HFFc6 (cell line): Measurements from ENCODE around the gene UBP1. TPM values are rescaled to one million over a fixed set of nuclear protein-coding genes. Genes with fewer than 3 reads are reported as not detected.
"Not testable (repeated sequence)": the region's sequence is repeated elsewhere in the genome, so short reads cannot be mapped to it uniquely, and the experiment has no call there.

ENCODE experiments used
- DNase-seq: peaks from one replicate; pipeline ENCODE4 v3.0.0-alpha.2; 2018
- H3K27ac Mint-ChIP-seq: 2 replicates; pipeline ENCODE4 v1.8.0; 2020; ENCODE audit warnings: mild to moderate bottlenecking, mixed read lengths
- H3K27me3 Mint-ChIP-seq: 2 replicates; pipeline ENCODE4 v1.8.0; 2021; ENCODE audit warnings: mild to moderate bottlenecking, moderate library complexity, mixed read lengths; ENCODE audit not compliant: insufficient read depth
- H3K36me3 Mint-ChIP-seq: 2 replicates; pipeline ENCODE4 v1.8.0; 2021; ENCODE audit warnings: low read depth, mixed read lengths
- H3K4me1 Mint-ChIP-seq: 2 replicates; pipeline ENCODE4 v1.8.0; 2020; ENCODE audit warnings: low read depth, mixed read lengths
- H3K4me3 Mint-ChIP-seq: 2 replicates; pipeline ENCODE4 v1.8.0; 2020; ENCODE audit warnings: mild to moderate bottlenecking, moderate library complexity, mixed read lengths
- H3K9me3 Mint-ChIP-seq: 2 replicates; pipeline ENCODE4 v1.8.0; 2020; ENCODE audit warnings: mild to moderate bottlenecking, mixed read lengths
- total RNA-seq, 6 experiments: library from RNA; stranded (reverse); fragmentation: NEBNext Ultra II Directional; extraction: Animal tissue kit (Norgen Biotek cat#: 25700); gene quantifications; 2 replicates in 1 of 6; 3 replicates in 5 of 6; pipeline ENCODE4 v1.2.3, GENCODE V29; 2021
- TF ChIP-seq, protein P1 (sequence below): fragments of 200-600 bp; sonication (generic); IDR thresholded peaks from 2 replicates; pipeline ENCODE4 v1.5.0; 2021; ENCODE audit warnings: antibody characterized with exemption, mild to moderate bottlenecking

UBP1 gene
- total RNA-seq, 6 experiments from 2014 or later = 62.0 to 69.0 (median 64.0) TPM

DNA sequence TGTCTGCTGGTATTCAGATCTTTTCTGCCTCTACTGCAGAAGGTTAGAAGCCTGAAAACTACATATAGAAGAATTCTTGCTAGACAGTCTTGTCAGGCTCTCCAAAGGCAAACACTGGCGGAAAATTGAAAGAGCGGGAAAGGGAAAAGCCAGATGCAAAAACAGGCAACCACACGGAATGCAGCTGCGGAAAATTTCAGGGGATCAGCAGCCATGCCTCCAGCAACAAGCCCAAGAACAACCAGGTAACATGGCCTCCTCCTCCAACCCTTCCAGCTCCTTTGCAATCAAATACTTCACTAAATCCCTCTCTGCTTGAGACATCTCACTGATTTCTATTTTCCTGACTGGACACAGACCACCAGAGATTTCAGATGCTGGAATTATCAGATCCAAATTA lies 9.6 kb downstream of the UBP1 start:
- Mint-ChIP-seq H3K27me3 (no peaks in the 10 kb centered on the region; the same call in 1 of the 2 replicates), H3K4me1 (peaks cover 86% of the 10 kb centered on the region), H3K4me3 (no peak overlapping the region), H3K9me3 (no peaks in the 10 kb centered on the region), H3K36me3 (no peaks in the 10 kb centered on the region), H3K27ac (no peak overlapping the region)
- TF ChIP-seq, protein P1, sequence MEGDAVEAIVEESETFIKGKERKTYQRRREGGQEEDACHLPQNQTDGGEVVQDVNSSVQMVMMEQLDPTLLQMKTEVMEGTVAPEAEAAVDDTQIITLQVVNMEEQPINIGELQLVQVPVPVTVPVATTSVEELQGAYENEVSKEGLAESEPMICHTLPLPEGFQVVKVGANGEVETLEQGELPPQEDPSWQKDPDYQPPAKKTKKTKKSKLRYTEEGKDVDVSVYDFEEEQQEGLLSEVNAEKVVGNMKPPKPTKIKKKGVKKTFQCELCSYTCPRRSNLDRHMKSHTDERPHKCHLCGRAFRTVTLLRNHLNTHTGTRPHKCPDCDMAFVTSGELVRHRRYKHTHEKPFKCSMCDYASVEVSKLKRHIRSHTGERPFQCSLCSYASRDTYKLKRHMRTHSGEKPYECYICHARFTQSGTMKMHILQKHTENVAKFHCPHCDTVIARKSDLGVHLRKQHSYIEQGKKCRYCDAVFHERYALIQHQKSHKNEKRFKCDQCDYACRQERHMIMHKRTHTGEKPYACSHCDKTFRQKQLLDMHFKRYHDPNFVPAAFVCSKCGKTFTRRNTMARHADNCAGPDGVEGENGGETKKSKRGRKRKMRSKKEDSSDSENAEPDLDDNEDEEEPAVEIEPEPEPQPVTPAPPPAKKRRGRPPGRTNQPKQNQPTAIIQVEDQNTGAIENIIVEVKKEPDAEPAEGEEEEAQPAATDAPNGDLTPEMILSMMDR = no peak
- DNase-seq = no peak

DNA sequence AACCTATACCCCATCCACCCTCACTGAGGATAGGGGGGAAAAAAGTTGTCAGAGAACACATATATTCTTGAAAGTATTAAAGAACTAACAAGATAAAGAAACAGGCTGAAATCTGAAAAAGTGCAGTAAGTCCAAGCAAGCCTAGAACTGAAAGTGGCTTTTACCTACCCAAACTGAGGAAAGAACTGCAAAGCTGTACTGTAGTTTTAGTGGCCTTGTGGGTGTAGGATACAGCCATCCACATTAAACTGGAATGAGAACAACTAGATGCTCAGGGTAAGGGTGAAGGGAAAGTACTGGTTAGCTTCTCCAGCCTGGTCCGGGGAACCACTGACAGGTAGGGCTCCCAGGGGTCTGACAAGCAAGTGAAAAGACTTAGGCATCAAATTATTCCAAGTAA lies 10.1 kb downstream of the UBP1 start:
- TF ChIP-seq, protein P1 = no peak
- H3K36me3 Mint-ChIP-seq = peaks cover 4% of the 10 kb centered on the region
- no peak overlapping the region for H3K27ac Mint-ChIP-seq
- H3K4me1 Mint-ChIP-seq = peaks cover 86% of the 10 kb centered on the region
- no peak for DNase-seq
- H3K4me3 Mint-ChIP-seq = no peak overlapping the region
- no peaks in the 10 kb centered on the region; the same call in 1 of the 2 replicates for H3K27me3 Mint-ChIP-seq
- H3K9me3 Mint-ChIP-seq = no peaks in the 10 kb centered on the region

DNA sequence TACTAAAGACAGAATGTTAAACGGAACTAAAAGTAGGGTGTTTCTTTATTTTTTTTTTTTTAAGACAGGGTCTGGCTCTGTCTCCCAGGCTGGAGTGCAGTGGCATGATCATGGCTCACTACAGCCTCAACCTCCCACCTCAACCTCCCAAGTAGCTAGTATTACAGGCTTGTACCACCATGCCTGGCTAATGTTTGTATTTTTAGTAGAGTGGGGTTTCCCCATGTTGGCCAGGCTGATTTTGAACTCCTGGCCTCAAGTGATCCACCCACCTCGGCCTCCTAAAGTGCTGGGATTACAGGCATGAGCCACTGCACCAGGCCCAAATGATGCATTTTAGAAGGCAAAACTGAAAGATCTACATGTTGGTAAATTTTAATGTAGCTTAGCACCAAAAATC lies 10.9 kb downstream of the UBP1 start:
- Mint-ChIP-seq H3K36me3 (peaks cover 11% of the 10 kb centered on the region), H3K4me1 (peaks cover 88% of the 10 kb centered on the region)
- DNase-seq, H3K4me3 Mint-ChIP-seq, H3K27me3 Mint-ChIP-seq, H3K9me3 Mint-ChIP-seq, H3K27ac Mint-ChIP-seq: not testable (repeated sequence)

DNA sequence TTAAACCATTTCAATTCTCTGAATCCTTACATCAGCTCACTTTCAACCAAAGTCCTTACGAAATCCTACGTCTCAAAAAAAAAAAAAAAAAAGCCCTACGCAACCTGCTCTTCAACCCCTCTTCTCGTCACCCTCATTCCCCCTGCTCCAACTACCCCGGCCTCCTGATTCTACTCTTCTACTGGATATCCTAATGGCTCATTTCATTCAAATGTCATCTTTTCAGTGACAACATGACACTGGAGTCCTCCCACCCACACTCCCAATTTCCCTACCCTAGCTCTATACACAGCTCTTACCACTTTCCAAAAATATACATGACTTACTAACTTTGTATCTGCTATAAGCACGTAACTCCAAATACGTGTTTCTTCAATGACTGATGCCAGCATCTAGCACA lies 11.5 kb downstream of the UBP1 start:
- peaks cover 83% of the 10 kb centered on the region for H3K4me1 Mint-ChIP-seq
- H3K27ac Mint-ChIP-seq = no peak overlapping the region
- H3K27me3 Mint-ChIP-seq = no peaks in the 10 kb centered on the region; the same call in 1 of the 2 replicates
- no peak overlapping the region for H3K4me3 Mint-ChIP-seq
- TF ChIP-seq, protein P1 = no peak
- no peak for DNase-seq
- no peaks in the 10 kb centered on the region for H3K9me3 Mint-ChIP-seq
- peaks cover 11% of the 10 kb centered on the region for H3K36me3 Mint-ChIP-seq

DNA sequence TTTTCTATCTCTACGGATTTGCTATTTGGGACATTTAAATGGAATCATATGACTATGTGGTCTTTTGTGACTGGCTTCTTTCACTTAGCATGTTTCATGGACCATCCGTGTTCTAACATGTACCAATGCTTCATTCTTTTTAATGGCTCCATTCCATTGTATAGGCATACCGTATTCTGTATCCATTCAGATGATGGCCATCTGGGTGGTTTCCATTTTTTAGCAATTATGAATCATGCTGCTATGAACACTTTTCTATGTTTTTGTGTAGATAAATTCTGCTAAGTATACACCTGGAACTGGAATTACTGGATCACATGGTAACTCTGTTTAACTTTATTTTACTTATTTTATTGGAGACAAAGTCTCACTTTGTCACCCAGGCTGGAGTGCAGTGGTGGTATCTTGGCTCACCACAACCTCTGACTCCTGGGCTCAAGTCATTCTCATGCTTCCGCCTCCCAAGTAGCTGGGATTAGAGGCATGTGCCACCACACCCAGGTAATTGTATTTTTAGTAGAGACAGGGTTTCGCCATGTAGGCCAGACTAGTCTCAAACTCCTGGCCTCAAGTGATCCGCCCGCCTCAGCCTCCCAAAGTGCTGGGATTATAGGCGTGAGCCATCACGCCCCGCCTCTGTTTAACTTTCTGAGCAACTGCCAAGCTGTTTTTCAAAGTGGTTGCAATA lies 13.4 kb downstream of the UBP1 start:
- Mint-ChIP-seq H3K4me1 (peaks cover 68% of the 10 kb centered on the region), H3K27me3 (no peaks in the 10 kb centered on the region; the same call in 1 of the 2 replicates), H3K4me3 (no peak overlapping the region), H3K36me3 (peaks cover 15% of the 10 kb centered on the region), H3K9me3 (no peaks in the 10 kb centered on the region), H3K27ac (no peak overlapping the region)
- no peak for DNase-seq
- TF ChIP-seq, protein P1 = no peak

DNA sequence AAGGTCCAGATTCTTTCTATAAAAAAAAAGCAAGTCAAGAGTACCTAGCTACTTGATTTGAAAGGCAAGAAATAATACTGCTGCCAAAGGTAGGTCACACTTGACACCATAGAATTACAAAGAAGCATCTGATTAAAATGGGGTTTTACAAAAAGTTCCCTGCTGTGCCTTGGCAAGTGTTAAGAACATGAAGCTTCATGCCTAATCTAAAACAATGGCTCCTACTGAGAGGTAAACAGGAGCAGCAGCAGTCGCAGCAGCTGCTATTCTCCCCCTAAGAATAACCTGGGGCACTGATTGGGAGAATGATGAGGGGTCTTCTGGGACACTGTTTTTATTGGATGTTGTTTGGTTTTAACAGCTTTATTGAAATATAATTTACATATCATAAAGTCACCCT lies 14.1 kb downstream of the UBP1 start:
- no peak overlapping the region for H3K4me3 Mint-ChIP-seq
- H3K36me3 Mint-ChIP-seq = peaks cover 21% of the 10 kb centered on the region
- no peak for DNase-seq
- H3K9me3 Mint-ChIP-seq = no peaks in the 10 kb centered on the region
- H3K4me1 Mint-ChIP-seq = peaks cover 61% of the 10 kb centered on the region
- TF ChIP-seq, protein P1 = no peak
- no peak overlapping the region for H3K27ac Mint-ChIP-seq
- H3K27me3 Mint-ChIP-seq = no peaks in the 10 kb centered on the region
